DOHH2 (cell line): ENCODE results near the gene CNTN3.

ENCODE experiments used
- H3F3A ChIP-seq: fragments of 200-600 bp; sonication (generic), shearing (Covaris generic); 2 replicates; pipeline ENCODE4 v1.6.0; 2016; ENCODE audit warnings: antibody characterized with exemption, mild to moderate bottlenecking; ENCODE audit not compliant: control insufficient read depth, insufficient read depth
- H3K27ac ChIP-seq: fragments of 200-600 bp; sonication (generic); 2 replicates; pipeline ENCODE4 v1.5.1; 2014; ENCODE audit warnings: low read depth, mild to moderate bottlenecking, low read length, moderate library complexity
- H3K27me3 ChIP-seq: fragments of 200-600 bp; sonication (generic); 2 replicates; pipeline ENCODE4 v1.6.1; 2014; ENCODE audit warnings: mild to moderate bottlenecking, low read length, mixed read lengths; ENCODE audit not compliant: control insufficient read depth
- H3K36me3 ChIP-seq: fragments of 200-600 bp; sonication (generic); 2 replicates; pipeline ENCODE4 v1.6.1; 2014; ENCODE audit warnings: mild to moderate bottlenecking, low read length, moderate library complexity, mixed read lengths; ENCODE audit not compliant: control insufficient read depth
- H3K4me1 ChIP-seq: fragments of 200-600 bp; sonication (generic); 2 replicates; pipeline ENCODE4 v1.6.1; 2014; ENCODE audit warnings: mild to moderate bottlenecking, low read length, mixed read lengths; ENCODE audit not compliant: control insufficient read depth
- H3K4me2 ChIP-seq: fragments of 200-600 bp; sonication (generic); 2 replicates; pipeline ENCODE4 v1.6.0; 2014; ENCODE audit warnings: mild to moderate bottlenecking, low read length, moderate library complexity
- H3K4me3 ChIP-seq: fragments of 200-600 bp; sonication (generic); 2 replicates; pipeline ENCODE4 v1.5.1; 2014; ENCODE audit warnings: mild to moderate bottlenecking, low read length, mixed read lengths
- H3K79me2 ChIP-seq: fragments of 200-600 bp; sonication (generic); 2 replicates; pipeline ENCODE4 v1.6.1; 2014; ENCODE audit warnings: mild to moderate bottlenecking, low read length, mixed read lengths; ENCODE audit not compliant: control insufficient read depth
- H3K9me2 ChIP-seq: fragments of 200-600 bp; sonication (generic); replicated peaks from 2 replicates; pipeline ENCODE4 v1.6.1; 2014; ENCODE audit warnings: mild to moderate bottlenecking, low read length, mixed read lengths; ENCODE audit not compliant: control insufficient read depth
- H3K9me3 ChIP-seq: fragments of 200-600 bp; sonication (generic); 2 replicates; pipeline ENCODE4 v1.6.1; 2014; ENCODE audit warnings: antibody characterized with exemption, low read length, mixed read lengths; ENCODE audit not compliant: control insufficient read depth, insufficient read depth
- H4K20me1 ChIP-seq: fragments of 200-600 bp; sonication (generic); 2 replicates; pipeline ENCODE4 v1.6.0; 2014; ENCODE audit warnings: low read depth, mild to moderate bottlenecking, antibody characterized with exemption, low read length, moderate library complexity; ENCODE audit not compliant: control insufficient read depth, insufficient read depth
- EZH2phosphoT487 ChIP-seq: fragments of 200-600 bp; sonication (generic); IDR thresholded peaks from 2 replicates; pipeline ENCODE4 v1.6.1; 2017; ENCODE audit warnings: borderline replicate concordance, mild to moderate bottlenecking, antibody characterized with exemption, low read length, moderate library complexity, mixed read lengths
- TF ChIP-seq, protein P1 (sequence below): fragments of 200-600 bp; sonication (generic); IDR thresholded peaks from one replicate; pipeline ENCODE4 v1.5.1; 2014; ENCODE audit warnings: antibody characterized with exemption, mild to moderate bottlenecking, low read depth, low read length; ENCODE audit not compliant: poor library complexity, severe bottlenecking

CNTN3 gene

DNA sequence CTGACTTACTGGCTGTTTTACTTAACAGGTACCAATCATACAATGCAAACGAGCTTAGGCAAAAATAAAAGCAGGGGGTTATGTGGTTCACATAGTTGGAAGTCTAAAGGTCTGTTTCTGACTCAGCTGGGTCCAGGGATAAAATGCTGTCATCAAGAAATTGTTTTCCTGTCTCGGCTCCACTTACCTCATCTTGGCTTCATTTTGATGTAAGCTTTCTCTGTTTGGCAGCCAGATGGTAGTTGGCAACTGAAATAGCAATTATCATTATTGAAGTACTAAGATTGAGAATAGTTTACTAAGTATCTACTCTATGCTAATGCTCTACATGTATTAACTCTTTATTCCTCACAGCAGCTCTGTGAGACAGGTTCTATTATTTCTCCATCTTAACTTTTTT is 36.8 kb upstream of the CNTN3 start:
- Histone ChIP-seq H3K9me3 (no peaks in the 10 kb centered on the region), H3K4me2 (no peak overlapping the region), H3K9me2 (no peaks in the 10 kb centered on the region), H3K4me3 (no peak overlapping the region), H3K27ac (no peak overlapping the region), H3F3A (no peaks in the 10 kb centered on the region), H3K36me3 (no peaks in the 10 kb centered on the region), H3K79me2 (no peaks in the 10 kb centered on the region), H3K4me1 (no peaks in the 10 kb centered on the region), H4K20me1 (no peaks in the 10 kb centered on the region), H3K27me3 (no peaks in the 10 kb centered on the region)
- TF ChIP-seq, protein P1, sequence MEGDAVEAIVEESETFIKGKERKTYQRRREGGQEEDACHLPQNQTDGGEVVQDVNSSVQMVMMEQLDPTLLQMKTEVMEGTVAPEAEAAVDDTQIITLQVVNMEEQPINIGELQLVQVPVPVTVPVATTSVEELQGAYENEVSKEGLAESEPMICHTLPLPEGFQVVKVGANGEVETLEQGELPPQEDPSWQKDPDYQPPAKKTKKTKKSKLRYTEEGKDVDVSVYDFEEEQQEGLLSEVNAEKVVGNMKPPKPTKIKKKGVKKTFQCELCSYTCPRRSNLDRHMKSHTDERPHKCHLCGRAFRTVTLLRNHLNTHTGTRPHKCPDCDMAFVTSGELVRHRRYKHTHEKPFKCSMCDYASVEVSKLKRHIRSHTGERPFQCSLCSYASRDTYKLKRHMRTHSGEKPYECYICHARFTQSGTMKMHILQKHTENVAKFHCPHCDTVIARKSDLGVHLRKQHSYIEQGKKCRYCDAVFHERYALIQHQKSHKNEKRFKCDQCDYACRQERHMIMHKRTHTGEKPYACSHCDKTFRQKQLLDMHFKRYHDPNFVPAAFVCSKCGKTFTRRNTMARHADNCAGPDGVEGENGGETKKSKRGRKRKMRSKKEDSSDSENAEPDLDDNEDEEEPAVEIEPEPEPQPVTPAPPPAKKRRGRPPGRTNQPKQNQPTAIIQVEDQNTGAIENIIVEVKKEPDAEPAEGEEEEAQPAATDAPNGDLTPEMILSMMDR: no peak
- no peak for TF ChIP-seq EZH2phosphoT487

DNA sequence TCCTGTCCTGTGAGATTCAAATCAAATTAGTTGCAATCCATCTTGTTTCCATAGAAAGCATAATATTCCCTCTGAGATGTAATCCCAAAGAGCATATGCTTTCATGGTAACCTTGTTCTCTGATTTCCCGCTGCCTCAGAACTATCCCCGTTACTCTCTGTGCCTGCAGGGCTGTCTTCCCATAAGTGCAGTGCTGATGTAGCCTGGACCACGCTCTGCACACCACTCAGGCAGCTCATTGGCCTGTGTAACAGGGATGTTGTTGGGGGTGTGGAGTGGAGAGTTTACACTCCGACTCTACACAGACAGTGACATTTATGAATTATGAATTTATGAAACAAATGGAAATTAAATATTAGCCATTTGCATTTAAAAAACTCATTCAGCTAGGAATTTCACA is 33.6 kb upstream of the CNTN3 start:
- H3K9me3 ChIP-seq: no peaks in the 10 kb centered on the region
- no peaks in the 10 kb centered on the region for H3K27me3 ChIP-seq
- H3K4me2 ChIP-seq: no peak overlapping the region
- no peaks in the 10 kb centered on the region for H3K36me3 ChIP-seq
- no peak overlapping the region for H3K4me3 ChIP-seq
- H3K9me2 ChIP-seq: no peaks in the 10 kb centered on the region
- H3K79me2 ChIP-seq: no peaks in the 10 kb centered on the region
- no peak overlapping the region for H3K27ac ChIP-seq
- no peaks in the 10 kb centered on the region for H3K4me1 ChIP-seq
- no peaks in the 10 kb centered on the region for H3F3A ChIP-seq
- TF ChIP-seq, protein P1: no peak
- TF ChIP-seq EZH2phosphoT487: no peak
- H4K20me1 ChIP-seq: no peaks in the 10 kb centered on the region

DNA sequence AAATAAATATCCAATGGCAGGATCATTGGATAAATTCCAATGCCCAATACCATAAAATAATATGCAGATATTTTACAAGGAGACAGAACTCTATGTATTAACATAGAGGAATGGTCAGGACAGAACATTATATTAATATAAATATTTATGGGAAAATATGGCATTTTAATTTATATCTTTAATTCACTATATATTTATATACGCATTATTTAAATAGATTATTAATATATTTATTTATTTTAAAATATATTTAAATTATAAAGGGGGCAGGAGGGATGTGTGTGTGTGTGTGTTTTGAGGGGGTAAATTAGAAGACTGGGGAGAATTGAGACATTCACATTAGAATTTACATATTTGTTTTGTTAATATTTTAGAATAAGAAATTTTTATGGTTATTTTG is 31.6 kb upstream of the CNTN3 start:
- no peaks in the 10 kb centered on the region for H3K27me3 ChIP-seq
- no peaks in the 10 kb centered on the region for H3F3A ChIP-seq
- no peaks in the 10 kb centered on the region for H3K79me2 ChIP-seq
- H3K4me2 ChIP-seq: no peak overlapping the region
- H3K9me3 ChIP-seq: no peaks in the 10 kb centered on the region
- no peaks in the 10 kb centered on the region for H4K20me1 ChIP-seq
- no peaks in the 10 kb centered on the region for H3K9me2 ChIP-seq
- no peak overlapping the region for H3K27ac ChIP-seq
- TF ChIP-seq, protein P1: no peak
- TF ChIP-seq EZH2phosphoT487: no peak
- no peak overlapping the region for H3K4me3 ChIP-seq
- H3K4me1 ChIP-seq: no peaks in the 10 kb centered on the region
- H3K36me3 ChIP-seq: no peaks in the 10 kb centered on the region

DNA sequence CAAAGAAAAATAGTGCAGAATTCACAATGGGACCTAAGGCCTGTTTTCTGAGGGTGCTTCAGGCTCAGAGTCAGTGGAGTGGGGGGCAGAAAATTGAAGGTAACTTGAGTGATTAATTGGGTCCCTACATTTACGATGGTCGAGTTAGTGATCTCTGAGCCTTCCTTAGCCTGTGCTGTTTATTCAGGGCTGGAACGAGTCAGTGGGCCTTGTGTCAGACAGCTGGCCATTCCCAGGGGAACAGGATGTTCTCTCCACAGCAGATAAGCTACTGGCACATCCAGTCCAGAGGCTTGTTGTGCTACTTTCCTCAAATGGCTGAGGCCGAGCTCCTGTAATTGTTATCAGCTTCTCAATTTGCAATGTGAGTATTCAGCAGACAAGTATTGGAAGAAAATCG is 29.2 kb upstream of the CNTN3 start:
- H3K27ac ChIP-seq: no peak overlapping the region
- no peaks in the 10 kb centered on the region for H4K20me1 ChIP-seq
- H3K27me3 ChIP-seq: no peaks in the 10 kb centered on the region
- H3F3A ChIP-seq: no peaks in the 10 kb centered on the region
- no peaks in the 10 kb centered on the region for H3K79me2 ChIP-seq
- H3K36me3 ChIP-seq: no peaks in the 10 kb centered on the region
- no peaks in the 10 kb centered on the region for H3K9me2 ChIP-seq
- H3K9me3 ChIP-seq: no peaks in the 10 kb centered on the region
- H3K4me1 ChIP-seq: no peaks in the 10 kb centered on the region
- no peak for TF ChIP-seq EZH2phosphoT487
- TF ChIP-seq, protein P1: no peak
- no peak overlapping the region for H3K4me3 ChIP-seq
- H3K4me2 ChIP-seq: no peak overlapping the region
